HepG2 (cell line): ENCODE results near the gene CD274. TPM values are rescaled to one million over a fixed set of nuclear protein-coding genes. Genes with fewer than 3 reads are reported as not detected.

Source experiments
- CBX1 ChIP-seq: IDR thresholded peaks from one replicate; pipeline ENCODE4 v1.6.1; 2016; ENCODE audit warnings: antibody characterized with exemption, low read depth
- FOXP1 ChIP-seq, 2 experiments: fragments of 450-650 bp in 1 of 2; IDR thresholded peaks; 2 replicates each; pipeline ENCODE4 v1.6.1; 2017 to 2018; ENCODE audit warnings: antibody characterized with exemption in 1 of 2
- MAFF ChIP-seq: IDR thresholded peaks from 2 replicates; pipeline ENCODE4 v1.6.1; 2011; ENCODE audit warnings: low read depth, low read length, improper control_type of control experiment
- NFE2 ChIP-seq: sonication (generic); formaldehyde crosslinking; IDR thresholded peaks from 2 replicates; pipeline ENCODE4 v1.4.0; 2020; ENCODE audit warnings: missing genetic modification reagents
- REPIN1 ChIP-seq: sonication (generic); formaldehyde crosslinking; IDR thresholded peaks from 2 replicates; pipeline ENCODE4 v1.8.0; 2022; ENCODE audit warnings: missing genetic modification reagents, low read depth, mild to moderate bottlenecking, borderline replicate concordance
- SIX1 ChIP-seq: sonication (generic); formaldehyde crosslinking; IDR thresholded peaks from 2 replicates; pipeline ENCODE4 v1.4.0; 2020; ENCODE audit warnings: missing genetic modification reagents, borderline replicate concordance
- TOE1 ChIP-seq: sonication (generic); formaldehyde crosslinking; IDR thresholded peaks from 2 replicates; pipeline ENCODE4 v1.4.0; 2020; ENCODE audit warnings: mild to moderate bottlenecking, missing genetic modification reagents
- ZFP82 ChIP-seq: sonication (generic); formaldehyde crosslinking; IDR thresholded peaks from 2 replicates; pipeline ENCODE4 v1.5.1; 2020; ENCODE audit warnings: mild to moderate bottlenecking, missing genetic modification reagents, borderline replicate concordance
- ZIK1 ChIP-seq: sonication (generic); formaldehyde crosslinking; IDR thresholded peaks from 2 replicates; pipeline ENCODE4 v1.5.0; 2020; ENCODE audit warnings: mild to moderate bottlenecking, low read depth, missing genetic modification reagents, borderline replicate concordance
- ZNF264 ChIP-seq: sonication (generic); formaldehyde crosslinking; IDR thresholded peaks from 2 replicates; pipeline ENCODE4 v1.4.0; 2020; ENCODE audit warnings: missing genetic modification reagents
- ZNF598 ChIP-seq: sonication (generic); formaldehyde crosslinking; IDR thresholded peaks from 2 replicates; pipeline ENCODE4 v1.5.1; 2020; ENCODE audit warnings: mild to moderate bottlenecking, missing genetic modification reagents, borderline replicate concordance
- ZNF678 ChIP-seq: sonication (generic); formaldehyde crosslinking; IDR thresholded peaks from 2 replicates; pipeline ENCODE4 v1.4.0; 2020; ENCODE audit warnings: mild to moderate bottlenecking, missing genetic modification reagents
- ZNF746 ChIP-seq: sonication (generic); formaldehyde crosslinking; IDR thresholded peaks from 2 replicates; pipeline ENCODE4 v1.8.0; 2022; ENCODE audit warnings: mild to moderate bottlenecking, missing genetic modification reagents
- polyA plus RNA-seq, 8 experiments: library from polyadenylated mRNA; depleted of rRNA in 3 of 8; stranded (reverse) in 7 of 8; unstranded in 1 of 8; fragments of >200 nt; fragmentation: Illumina TruSeq in 4 of 8; extraction: Trizol in 4 of 8; gene quantifications; 2 replicates each; pipeline versions ENCODE4 v1.2.1 to v1.2.3, GENCODE V29; 2011 to 2016; ENCODE audit warnings: low read depth in 4 of 8, missing spikeins in 1 of 8, mixed read lengths in 1 of 8; ENCODE audit not compliant: insufficient read depth in 1 of 8
- total RNA-seq, 5 experiments: library from RNA; depleted of rRNA; stranded (reverse); fragments of >200 nt; fragmentation: Illumina TruSeq; extraction: Trizol; gene quantifications; 2 replicates each; pipeline ENCODE4 v1.2.3, GENCODE V29; 2016; ENCODE audit warnings: low read depth in 1 of 5
- TF ChIP-seq, protein P1 (sequence below): sonication (generic); formaldehyde crosslinking; IDR thresholded peaks from 2 replicates; pipeline ENCODE4 v1.8.0; 2023; ENCODE audit warnings: mild to moderate bottlenecking, missing genetic modification reagents
- TF ChIP-seq, protein P2 (sequence below), 2 experiments: sonication (generic) in 1 of 2; formaldehyde crosslinking in 1 of 2; IDR thresholded peaks; 2 replicates each; pipeline versions ENCODE4 v1.4.0 to v1.6.1; 2016 to 2020; ENCODE audit warnings: borderline replicate concordance in 1 of 2, low read depth in 1 of 2, mild to moderate bottlenecking in 1 of 2, missing genetic modification reagents in 1 of 2
- TF ChIP-seq, protein P3 (sequence below): sonication (generic); formaldehyde crosslinking; IDR thresholded peaks from 2 replicates; pipeline ENCODE4 v1.4.0; 2020; ENCODE audit warnings: missing genetic modification reagents
- TF ChIP-seq, protein P4 (sequence below): sonication (generic); formaldehyde crosslinking; IDR thresholded peaks from 2 replicates; pipeline ENCODE4; 2020; ENCODE audit warnings: missing genetic modification reagents, mild to moderate bottlenecking, borderline replicate concordance
- TF ChIP-seq, protein P5 (sequence below): sonication (generic); formaldehyde crosslinking; IDR thresholded peaks from 2 replicates; pipeline ENCODE4 v1.4.0; 2020; ENCODE audit warnings: low read depth, mild to moderate bottlenecking, missing genetic modification reagents

CD274 gene
- total and polyA plus RNA-seq, 2 of the 13 experiments (the other 11 are each of a cell fraction or from before 2014, with no cell fraction given), result 0.17 to 0.49 TPM

DNA sequence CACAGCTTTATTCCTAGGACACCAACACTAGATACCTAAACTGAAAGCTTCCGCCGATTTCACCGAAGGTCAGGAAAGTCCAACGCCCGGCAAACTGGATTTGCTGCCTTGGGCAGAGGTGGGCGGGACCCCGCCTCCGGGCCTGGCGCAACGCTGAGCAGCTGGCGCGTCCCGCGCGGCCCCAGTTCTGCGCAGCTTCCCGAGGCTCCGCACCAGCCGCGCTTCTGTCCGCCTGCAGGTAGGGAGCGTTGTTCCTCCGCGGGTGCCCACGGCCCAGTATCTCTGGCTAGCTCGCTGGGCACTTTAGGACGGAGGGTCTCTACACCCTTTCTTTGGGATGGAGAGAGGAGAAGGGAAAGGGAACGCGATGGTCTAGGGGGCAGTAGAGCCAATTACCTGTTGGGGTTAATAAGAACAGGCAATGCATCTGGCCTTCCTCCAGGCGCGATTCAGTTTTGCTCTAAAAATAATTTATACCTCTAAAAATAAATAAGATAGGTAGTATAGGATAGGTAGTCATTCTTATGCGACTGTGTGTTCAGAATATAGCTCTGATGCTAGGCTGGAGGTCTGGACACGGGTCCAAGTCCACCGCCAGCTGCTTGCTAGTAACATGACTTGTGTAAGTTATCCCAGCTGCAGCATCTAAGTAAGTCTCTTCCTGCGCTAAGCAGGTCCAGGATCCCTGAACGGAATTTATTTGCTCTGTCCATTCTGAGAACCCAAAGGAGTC is at the start of gene CD274 (continued):
- TF ChIP-seq, protein P1, sequence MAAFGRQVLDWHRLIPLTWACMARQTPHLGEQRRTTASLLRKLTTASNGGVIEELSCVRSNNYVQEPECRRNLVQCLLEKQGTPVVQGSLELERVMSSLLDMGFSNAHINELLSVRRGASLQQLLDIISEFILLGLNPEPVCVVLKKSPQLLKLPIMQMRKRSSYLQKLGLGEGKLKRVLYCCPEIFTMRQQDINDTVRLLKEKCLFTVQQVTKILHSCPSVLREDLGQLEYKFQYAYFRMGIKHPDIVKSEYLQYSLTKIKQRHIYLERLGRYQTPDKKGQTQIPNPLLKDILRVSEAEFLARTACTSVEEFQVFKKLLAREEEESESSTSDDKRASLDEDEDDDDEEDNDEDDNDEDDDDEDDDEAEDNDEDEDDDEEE (CRISPR knock-in tag), result no peak; the same call in 1 of the 2 replicates
- TF ChIP-seq REPIN1 (CRISPR knock-in tag) (peak; percentile 86), ZIK1 (0 out of 2 replicates have a peak, but pooled peaks have one; percentile 62), SIX1 (CRISPR knock-in tag) (no peak), ZNF746 (CRISPR knock-in tag) (0 out of 2 replicates have a peak, but pooled peaks have one; percentile 43), FOXP1 (IDR thresholded peaks at IDR 0.05) (no peak), FOXP1 (CRISPR knock-in tag; IDR thresholded peaks at IDR 0.05) (no peak), NFE2 (CRISPR knock-in tag) (no peak), TOE1 (no peak), ZFP82 (no peak), ZNF598 (CRISPR knock-in tag) (peak; percentile 66; the same call in 1 of the 2 replicates), CBX1 (peak; percentile 78), MAFF (no peak), ZNF678 (CRISPR knock-in tag) (no peak), ZNF264 (CRISPR knock-in tag) (no peak)
- TF ChIP-seq, protein P2, sequence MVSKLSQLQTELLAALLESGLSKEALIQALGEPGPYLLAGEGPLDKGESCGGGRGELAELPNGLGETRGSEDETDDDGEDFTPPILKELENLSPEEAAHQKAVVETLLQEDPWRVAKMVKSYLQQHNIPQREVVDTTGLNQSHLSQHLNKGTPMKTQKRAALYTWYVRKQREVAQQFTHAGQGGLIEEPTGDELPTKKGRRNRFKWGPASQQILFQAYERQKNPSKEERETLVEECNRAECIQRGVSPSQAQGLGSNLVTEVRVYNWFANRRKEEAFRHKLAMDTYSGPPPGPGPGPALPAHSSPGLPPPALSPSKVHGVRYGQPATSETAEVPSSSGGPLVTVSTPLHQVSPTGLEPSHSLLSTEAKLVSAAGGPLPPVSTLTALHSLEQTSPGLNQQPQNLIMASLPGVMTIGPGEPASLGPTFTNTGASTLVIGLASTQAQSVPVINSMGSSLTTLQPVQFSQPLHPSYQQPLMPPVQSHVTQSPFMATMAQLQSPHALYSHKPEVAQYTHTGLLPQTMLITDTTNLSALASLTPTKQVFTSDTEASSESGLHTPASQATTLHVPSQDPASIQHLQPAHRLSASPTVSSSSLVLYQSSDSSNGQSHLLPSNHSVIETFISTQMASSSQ (IDR thresholded peaks at IDR 0.05; ENCODE audit: low read depth), result no peak
- TF ChIP-seq, protein P2 (CRISPR knock-in tag; IDR thresholded peaks at IDR 0.05; ENCODE audit: borderline replicate concordance), result no peak
- TF ChIP-seq, protein P3, sequence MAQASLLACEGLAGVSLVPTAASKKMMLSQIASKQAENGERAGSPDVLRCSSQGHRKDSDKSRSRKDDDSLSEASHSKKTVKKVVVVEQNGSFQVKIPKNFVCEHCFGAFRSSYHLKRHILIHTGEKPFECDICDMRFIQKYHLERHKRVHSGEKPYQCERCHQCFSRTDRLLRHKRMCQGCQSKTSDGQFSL (CRISPR knock-in tag), result no peak
- TF ChIP-seq, protein P4, sequence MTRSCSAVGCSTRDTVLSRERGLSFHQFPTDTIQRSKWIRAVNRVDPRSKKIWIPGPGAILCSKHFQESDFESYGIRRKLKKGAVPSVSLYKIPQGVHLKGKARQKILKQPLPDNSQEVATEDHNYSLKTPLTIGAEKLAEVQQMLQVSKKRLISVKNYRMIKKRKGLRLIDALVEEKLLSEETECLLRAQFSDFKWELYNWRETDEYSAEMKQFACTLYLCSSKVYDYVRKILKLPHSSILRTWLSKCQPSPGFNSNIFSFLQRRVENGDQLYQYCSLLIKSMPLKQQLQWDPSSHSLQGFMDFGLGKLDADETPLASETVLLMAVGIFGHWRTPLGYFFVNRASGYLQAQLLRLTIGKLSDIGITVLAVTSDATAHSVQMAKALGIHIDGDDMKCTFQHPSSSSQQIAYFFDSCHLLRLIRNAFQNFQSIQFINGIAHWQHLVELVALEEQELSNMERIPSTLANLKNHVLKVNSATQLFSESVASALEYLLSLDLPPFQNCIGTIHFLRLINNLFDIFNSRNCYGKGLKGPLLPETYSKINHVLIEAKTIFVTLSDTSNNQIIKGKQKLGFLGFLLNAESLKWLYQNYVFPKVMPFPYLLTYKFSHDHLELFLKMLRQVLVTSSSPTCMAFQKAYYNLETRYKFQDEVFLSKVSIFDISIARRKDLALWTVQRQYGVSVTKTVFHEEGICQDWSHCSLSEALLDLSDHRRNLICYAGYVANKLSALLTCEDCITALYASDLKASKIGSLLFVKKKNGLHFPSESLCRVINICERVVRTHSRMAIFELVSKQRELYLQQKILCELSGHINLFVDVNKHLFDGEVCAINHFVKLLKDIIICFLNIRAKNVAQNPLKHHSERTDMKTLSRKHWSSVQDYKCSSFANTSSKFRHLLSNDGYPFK, result peak; percentile 45; the same call in 1 of the 2 replicates
- TF ChIP-seq, protein P5, sequence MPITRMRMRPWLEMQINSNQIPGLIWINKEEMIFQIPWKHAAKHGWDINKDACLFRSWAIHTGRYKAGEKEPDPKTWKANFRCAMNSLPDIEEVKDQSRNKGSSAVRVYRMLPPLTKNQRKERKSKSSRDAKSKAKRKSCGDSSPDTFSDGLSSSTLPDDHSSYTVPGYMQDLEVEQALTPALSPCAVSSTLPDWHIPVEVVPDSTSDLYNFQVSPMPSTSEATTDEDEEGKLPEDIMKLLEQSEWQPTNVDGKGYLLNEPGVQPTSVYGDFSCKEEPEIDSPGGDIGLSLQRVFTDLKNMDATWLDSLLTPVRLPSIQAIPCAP (CRISPR knock-in tag), result no peak
